HepG2 (cell line): ENCODE data around the gene CSNK2A1. TPM values are rescaled to one million over a fixed set of nuclear protein-coding genes. Genes with fewer than 3 reads are reported as not detected.
A peak's percentile ranks its signal among the peaks of the same experiment; 100 is the strongest.

Experiments
- ATAC-seq: fragments of 200-7000 bp; cut with Tn5 transposase; 3 replicates; pipeline ENCODE4 v1.9.1; 2020; ENCODE audit warnings: mild to moderate bottlenecking, moderate library complexity
- BruUV-seq: library from RNA; stranded (reverse); fragments of 400-500 nt; replicated peaks from 2 replicates; lab custom pipeline; 2021; lab: Mats Ljungman, UMichigan
- CTCF ChIA-PET: fragments of 300-600 bp; formaldehyde crosslinking; extraction: SDS; loops from one replicate; lab custom pipeline; 2021; ENCODE audit warnings: low total read pairs, inconsistent platforms, low intra/inter-chr PET ratio; lab: Yijun Ruan, JAX
- POLR2A ChIA-PET: fragments of 350-600 bp; sonication (Branson Sonifier 250); formaldehyde crosslinking; loops from one replicate; lab custom pipeline; 2020; ENCODE audit warnings: antibody characterized with exemption, inconsistent platforms; lab: Yijun Ruan, JAX
- DNase-seq: peaks from one replicate; pipeline ENCODE4 v3.0.0-alpha.2; 2015; ENCODE audit warnings: low spot score
- FAIRE-seq: peaks from 3 replicates; lab custom pipeline; 2011; peaks lifted over from hg19 to GRCh38; lab: Jason Lieb, UNC
- H2AFZ ChIP-seq: one replicate; pipeline ENCODE4 v1.6.1; 2011; ENCODE audit warnings: low read length, inconsistent platforms
- H3K27ac ChIP-seq: fragments of 300-600 bp; 3 replicates; pipeline ENCODE4 v1.8.0; 2011; ENCODE audit warnings: mixed run types, mild to moderate bottlenecking, mixed read lengths, low read length, inconsistent platforms; ENCODE audit not compliant: insufficient read depth; ENCODE audit errors: extremely low read length
- H3K27me3 ChIP-seq, 2 experiments: fragments of 200-600 bp in 1 of 2; 2 replicates in 1 of 2; 3 replicates in 1 of 2; pipeline versions ENCODE4 v1.6.0 to v1.8.0; 2011; ENCODE audit warnings: low read length in 2 of 2, mild to moderate bottlenecking in 2 of 2, moderate library complexity in 2 of 2, inconsistent platforms in 1 of 2; ENCODE audit not compliant: insufficient read depth in 2 of 2, control insufficient read depth in 1 of 2
- H3K36me3 ChIP-seq, 2 experiments: fragments of 200-600 bp in 1 of 2; replicated peaks in 1 of 2; 2 replicates in 1 of 2; 3 replicates in 1 of 2; pipeline versions ENCODE4 v1.5.1 to v1.8.0; 2011; ENCODE audit warnings: low read length in 2 of 2, inconsistent platforms in 1 of 2; ENCODE audit not compliant: insufficient read depth in 2 of 2, control insufficient read depth in 1 of 2
- H3K4me1 ChIP-seq: 2 replicates; pipeline ENCODE4 v1.5.1; 2012; ENCODE audit warnings: low read length, inconsistent platforms; ENCODE audit not compliant: insufficient read depth
- H3K4me2 ChIP-seq: 2 replicates; pipeline ENCODE4 v1.6.0; 2011; ENCODE audit warnings: low read depth, low read length, inconsistent platforms
- H3K4me3 ChIP-seq, 3 experiments: fragments of 200-600 bp in 1 of 3; sonication (generic), shearing (Covaris generic) in 1 of 3; replicated peaks in 1 of 3; 2 replicates each; pipeline ENCODE4 v1.5.1; 2011 to 2016; ENCODE audit warnings: low read length in 3 of 3, inconsistent platforms in 2 of 3, low read depth in 2 of 3, mild to moderate bottlenecking in 2 of 3, control low read depth in 1 of 3, mixed read lengths in 1 of 3; ENCODE audit not compliant: insufficient read depth in 1 of 3
- H3K79me2 ChIP-seq: one replicate; pipeline ENCODE4 v1.6.1; 2011; ENCODE audit warnings: low read length, inconsistent platforms; ENCODE audit not compliant: insufficient read depth
- H3K9ac ChIP-seq: 2 replicates; pipeline ENCODE4 v1.6.0; 2011; ENCODE audit warnings: mild to moderate bottlenecking, low read depth, low read length, inconsistent platforms; ENCODE audit not compliant: insufficient read depth
- H3K9me3 ChIP-seq: 2 replicates; pipeline ENCODE4 v1.5.1; 2012; ENCODE audit warnings: mild to moderate bottlenecking, low read length
- H4K20me1 ChIP-seq: 2 replicates; pipeline ENCODE4 v1.6.0; 2011; ENCODE audit warnings: inconsistent platforms, mild to moderate bottlenecking, low read length, moderate library complexity; ENCODE audit not compliant: insufficient read depth
- ARID5B ChIP-seq: IDR thresholded peaks from 2 replicates; pipeline ENCODE4 v1.4.0; 2020; ENCODE audit warnings: mild to moderate bottlenecking, missing genetic modification reagents
- EEA1 ChIP-seq: sonication (generic); formaldehyde crosslinking; IDR thresholded peaks from 2 replicates; pipeline ENCODE4 v1.5.1; 2020; ENCODE audit warnings: mild to moderate bottlenecking, missing genetic modification reagents, borderline replicate concordance
- HNF1A ChIP-seq, 2 experiments: sonication (generic) in 1 of 2; formaldehyde crosslinking in 1 of 2; IDR thresholded peaks; 2 replicates each; pipeline versions ENCODE4 v1.4.0 to v1.6.1; 2016 to 2020; ENCODE audit warnings: borderline replicate concordance in 1 of 2, low read depth in 1 of 2, mild to moderate bottlenecking in 1 of 2, missing genetic modification reagents in 1 of 2
- MXD3 ChIP-seq: IDR thresholded peaks from 2 replicates; pipeline ENCODE4 v1.6.1; 2016; ENCODE audit warnings: mild to moderate bottlenecking, missing biosample characterization, missing genetic modification reagents
- PAXIP1 ChIP-seq: sonication (generic); formaldehyde crosslinking; conservative IDR thresholded peaks from 2 replicates; pipeline ENCODE4 v1.4.0; 2020; ENCODE audit warnings: mild to moderate bottlenecking, missing genetic modification reagents, moderate library complexity
- PPARG ChIP-seq: conservative IDR thresholded peaks from 2 replicates; pipeline ENCODE4 v1.6.1; 2016; ENCODE audit warnings: missing biosample characterization, missing genetic modification reagents
- ZFP41 ChIP-seq: sonication (generic); formaldehyde crosslinking; IDR thresholded peaks from 2 replicates; pipeline ENCODE4 v1.4.0; 2020; ENCODE audit warnings: mild to moderate bottlenecking, missing genetic modification reagents, borderline replicate concordance
- ZNF207 ChIP-seq: fragments of 450-650 bp; IDR thresholded peaks from 2 replicates; pipeline ENCODE4 v1.6.1; 2016; ENCODE audit warnings: antibody characterized with exemption, borderline replicate concordance
- in situ Hi-C: cut with HindIII; loops from 2 replicates; pipeline ENCODE4 v1.10.0; 2017; ENCODE audit warnings: low pct_unique_long_range_greater_than_20kb; ENCODE audit not compliant: extremely low pct_ligation_motif_present
- intact Hi-C: fragments of 100-400 bp; cut with micrococcal nuclease; formaldehyde crosslinking; loops from one replicate; pipeline ENCODE4 v1.10.0; 2022; ENCODE audit not compliant: unreplicated experiment
- polyA plus RNA-seq, 8 experiments: library from polyadenylated mRNA; depleted of rRNA in 3 of 8; stranded (reverse) in 7 of 8; unstranded in 1 of 8; fragments of >200 nt; fragmentation: Illumina TruSeq in 4 of 8; extraction: Trizol in 4 of 8; gene quantifications; 2 replicates each; pipeline versions ENCODE4 v1.2.1 to v1.2.3, GENCODE V29; 2011 to 2016; ENCODE audit warnings: low read depth in 4 of 8, missing spikeins in 1 of 8, mixed read lengths in 1 of 8; ENCODE audit not compliant: insufficient read depth in 1 of 8
- total RNA-seq, 5 experiments: library from RNA; depleted of rRNA; stranded (reverse); fragments of >200 nt; fragmentation: Illumina TruSeq; extraction: Trizol; gene quantifications; 2 replicates each; pipeline ENCODE4 v1.2.3, GENCODE V29; 2016; ENCODE audit warnings: low read depth in 1 of 5
- TF ChIP-seq, protein P1 (sequence below): IDR thresholded peaks from 2 replicates; pipeline ENCODE4 v1.6.1; 2016; ENCODE audit warnings: missing compliant biosample characterization, missing genetic modification reagents, borderline replicate concordance

The CSNK2A1 gene
- total and polyA plus RNA-seq, 2 of the 13 experiments (the other 11 are each of a cell fraction or from before 2014, with no cell fraction given), result 153 to 231 TPM

- Histone ChIP-seq H3K4me3 (0 out of 6 replicates have a peak overlapping the region, but pooled peaks of 1 of the 3 experiments have one; percentile 13), H3K9ac (no peak overlapping the region), H3K27ac (no peak overlapping the region), H3K36me3 (peaks cover 5 to 31% of the 10 kb centered on the region in 2 experiments), H2AFZ (no peak overlapping the region), H3K4me1 (peaks cover 86% of the 10 kb centered on the region), H3K79me2 (peaks cover 97% of the 10 kb centered on the region), H4K20me1 (peaks cover 96% of the 10 kb centered on the region), H3K4me2 (peak overlapping the region; percentile 15), H3K9me3 (peaks cover 11% of the 10 kb centered on the region; the same call in 1 of the 2 replicates), H3K27me3 (no peaks in the 10 kb centered on the region)
- peak; percentile 76 for ATAC-seq
- BruUV-seq, result TSS peak; percentile 4
- FAIRE-seq, result peak; percentile 49
- intact Hi-C loops, result no loop called here
- DNase-seq, result peak; percentile 50
- ChIA-PET POLR2A (interaction anchor here (0.8 to 1.0 kb wide), 4 partner anchors 8 to 21 kb away, joined by 4 to 6 read pairs (median 5); partner anchors contain the start of gene CSNK2A1), CTCF (no interaction called here)
- in situ Hi-C loops, result no loop called here
- TF ChIP-seq PPARG (CRISPR knock-in tag) (peak; percentile 24; the same call in 1 of the 2 replicates), ARID5B (CRISPR knock-in tag) (0 out of 2 replicates have a peak, but pooled peaks have one; percentile 24), ZFP41 (no peak), ZNF207 (no peak), EEA1 (CRISPR knock-in tag) (no peak), MXD3 (CRISPR knock-in tag) (no peak), HNF1A (IDR thresholded peaks at IDR 0.05; ENCODE audit: low read depth) (peak; percentile 87), HNF1A (CRISPR knock-in tag; IDR thresholded peaks at IDR 0.05; ENCODE audit: borderline replicate concordance) (peak; percentile 32; the same call in 1 of the 2 replicates), PAXIP1 (0 out of 2 replicates have a peak, but pooled peaks have one; percentile 14)
- TF ChIP-seq, protein P1, sequence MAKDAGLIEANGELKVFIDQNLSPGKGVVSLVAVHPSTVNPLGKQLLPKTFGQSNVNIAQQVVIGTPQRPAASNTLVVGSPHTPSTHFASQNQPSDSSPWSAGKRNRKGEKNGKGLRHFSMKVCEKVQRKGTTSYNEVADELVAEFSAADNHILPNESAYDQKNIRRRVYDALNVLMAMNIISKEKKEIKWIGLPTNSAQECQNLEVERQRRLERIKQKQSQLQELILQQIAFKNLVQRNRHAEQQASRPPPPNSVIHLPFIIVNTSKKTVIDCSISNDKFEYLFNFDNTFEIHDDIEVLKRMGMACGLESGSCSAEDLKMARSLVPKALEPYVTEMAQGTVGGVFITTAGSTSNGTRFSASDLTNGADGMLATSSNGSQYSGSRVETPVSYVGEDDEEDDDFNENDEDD (CRISPR knock-in tag), result no peak
These were observed 12.0 kb downstream of the CSNK2A1 start for GRCh38 chr20:531608-532007.
